Esophagus muscularis mucosa (tissue), 3 donors: ENCODE results near the gene GRID1.

Experiments
- POLR2A ChIP-seq: fragments of 450-650 bp; IDR thresholded peaks from one replicate; pipeline ENCODE4 v1.6.1; 2017; ENCODE audit warnings: antibody characterized with exemption, moderate library complexity, mild to moderate bottlenecking, low read depth
- POLR2AphosphoS5 ChIP-seq, 2 donors: sonication (generic); formaldehyde crosslinking; IDR thresholded peaks; one replicate each; pipeline ENCODE4 v1.6.1; 2017; ENCODE audit warnings: antibody characterized with exemption in 2 of 2
- TF ChIP-seq, protein P1 (sequence below), 3 experiments: fragments of 200-600 bp in 2 of 3; fragments of 450-650 bp in 1 of 3; sonication (generic) in 2 of 3; IDR thresholded peaks; one replicate each; pipeline ENCODE4 v1.5.1; 2017 to 2019; ENCODE audit warnings: antibody characterized with exemption in 3 of 3, mild to moderate bottlenecking in 2 of 3, moderate library complexity in 1 of 3

DNA sequence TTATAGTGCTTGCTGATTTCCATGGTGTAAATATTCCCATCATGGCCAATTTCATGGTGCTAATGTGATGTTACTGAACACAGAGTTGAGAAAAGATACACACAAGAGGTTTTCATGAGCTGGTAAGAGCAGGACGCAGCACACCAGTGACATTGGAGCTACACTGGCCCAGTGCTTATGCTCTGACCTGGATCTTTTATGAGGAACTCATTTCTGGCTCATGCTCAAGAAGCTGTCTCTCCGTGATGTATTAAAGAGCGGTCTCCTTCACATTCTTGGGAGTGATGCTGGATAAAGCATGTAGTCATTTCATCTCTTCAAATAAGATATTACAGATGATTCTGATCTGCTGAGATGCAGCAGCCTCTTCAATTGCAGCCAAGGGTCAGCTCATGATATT lies 785.2 kb downstream of the GRID1 start:
- TF ChIP-seq POLR2AphosphoS5 (IDR thresholded peaks at IDR 0.05) (no peak), POLR2A (no peak)
- TF ChIP-seq, protein P1, sequence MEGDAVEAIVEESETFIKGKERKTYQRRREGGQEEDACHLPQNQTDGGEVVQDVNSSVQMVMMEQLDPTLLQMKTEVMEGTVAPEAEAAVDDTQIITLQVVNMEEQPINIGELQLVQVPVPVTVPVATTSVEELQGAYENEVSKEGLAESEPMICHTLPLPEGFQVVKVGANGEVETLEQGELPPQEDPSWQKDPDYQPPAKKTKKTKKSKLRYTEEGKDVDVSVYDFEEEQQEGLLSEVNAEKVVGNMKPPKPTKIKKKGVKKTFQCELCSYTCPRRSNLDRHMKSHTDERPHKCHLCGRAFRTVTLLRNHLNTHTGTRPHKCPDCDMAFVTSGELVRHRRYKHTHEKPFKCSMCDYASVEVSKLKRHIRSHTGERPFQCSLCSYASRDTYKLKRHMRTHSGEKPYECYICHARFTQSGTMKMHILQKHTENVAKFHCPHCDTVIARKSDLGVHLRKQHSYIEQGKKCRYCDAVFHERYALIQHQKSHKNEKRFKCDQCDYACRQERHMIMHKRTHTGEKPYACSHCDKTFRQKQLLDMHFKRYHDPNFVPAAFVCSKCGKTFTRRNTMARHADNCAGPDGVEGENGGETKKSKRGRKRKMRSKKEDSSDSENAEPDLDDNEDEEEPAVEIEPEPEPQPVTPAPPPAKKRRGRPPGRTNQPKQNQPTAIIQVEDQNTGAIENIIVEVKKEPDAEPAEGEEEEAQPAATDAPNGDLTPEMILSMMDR (IDR thresholded peaks at IDR 0.05) = no peak
